ENCODE measurements around the gene CDH13.

CDH13 gene

GRCh38 chr16:83197450-83197849 lies 570.7 kb downstream of the CDH13 start:
- no peak for TF ChIP-seq CTCF (IDR thresholded peaks at IDR 0.05)
- no peak for TF ChIP-seq ZFX (IDR thresholded peaks at IDR 0.05; ENCODE audit: borderline replicate concordance)

GRCh38 chr16:83198977-83199376 lies 572.2 kb downstream of the CDH13 start:
- no peak for TF ChIP-seq CTCF (IDR thresholded peaks at IDR 0.05)
- no peak for TF ChIP-seq ZFX (IDR thresholded peaks at IDR 0.05; ENCODE audit: borderline replicate concordance)
- no peak overlapping the region for H3K27ac ChIP-seq

More at GRCh38 chr16:83197450-83197849, 570.7 kb downstream of the CDH13 start:
- no peak overlapping the region for H3K27ac ChIP-seq

GRCh38 chr16:83200005-83200779 lies 573.4 kb downstream of the CDH13 start:
- no peak overlapping the region for H3K27ac ChIP-seq
- TF ChIP-seq CTCF (IDR thresholded peaks at IDR 0.05) (no peak), ZFX (IDR thresholded peaks at IDR 0.05; ENCODE audit: borderline replicate concordance) (no peak)

GRCh38 chr16:83201748-83202147 lies 575.0 kb downstream of the CDH13 start:
- H3K27ac ChIP-seq: no peak overlapping the region
- no peak for TF ChIP-seq ZFX (IDR thresholded peaks at IDR 0.05; ENCODE audit: borderline replicate concordance)

GRCh38 chr16:83205896-83206295 lies 579.1 kb downstream of the CDH13 start:
- no peak for TF ChIP-seq ZFX (IDR thresholded peaks at IDR 0.05; ENCODE audit: borderline replicate concordance)
- no peak for TF ChIP-seq CTCF (IDR thresholded peaks at IDR 0.05)
- H3K27ac ChIP-seq: no peak overlapping the region

- TF ChIP-seq CTCF (IDR thresholded peaks at IDR 0.05): no peak
- TF ChIP-seq ZFX (IDR thresholded peaks at IDR 0.05; ENCODE audit: borderline replicate concordance): no peak
- no peak overlapping the region for H3K27ac ChIP-seq
Observed at GRCh38 chr16:83206426-83206825, 579.7 kb downstream of the CDH13 start.

- H3K27ac ChIP-seq: no peak overlapping the region
- TF ChIP-seq CTCF (IDR thresholded peaks at IDR 0.05) (no peak), ZFX (IDR thresholded peaks at IDR 0.05; ENCODE audit: borderline replicate concordance) (no peak)
Observed at GRCh38 chr16:83211711-83212110, 584.9 kb downstream of the CDH13 start.
